CD4-positive, alpha-beta T cell treated with Interleukin-6 for 4 hours (primary cell): ENCODE data around the gene BCL2A1.
"Not testable (repeated sequence)": the region's sequence is repeated elsewhere in the genome, so short reads cannot be mapped to it uniquely, and the experiment has no call there.

Source experiments
- DNase-seq: peaks from one replicate; pipeline ENCODE4 v3.0.0-alpha.2; 2020; ENCODE audit warnings: mixed read lengths

Gene BCL2A1

GRCh38 chr15:79988448-79989117, 17.6 kb upstream of the BCL2A1 start:
- DNase-seq = no peak

- no peak for DNase-seq
Observed at GRCh38 chr15:79987969-79988368, 17.0 kb upstream of the BCL2A1 start.

GRCh38 chr15:79987569-79987955, 16.6 kb upstream of the BCL2A1 start:
- no peak for DNase-seq

GRCh38 chr15:79981831-79982455, 10.9 kb upstream of the BCL2A1 start:
- DNase-seq = no peak

GRCh38 chr15:79978655-79979514, 7.9 kb upstream of the BCL2A1 start:
- DNase-seq = no peak

GRCh38 chr15:79978260-79978654, 7.3 kb upstream of the BCL2A1 start:
- no peak for DNase-seq

- no peak for DNase-seq
Observed at GRCh38 chr15:79977431-79978054, 6.5 kb upstream of the BCL2A1 start.

GRCh38 chr15:79973456-79974195, 2.6 kb upstream of the BCL2A1 start:
- peak; percentile 26 for DNase-seq

- no peak for DNase-seq
Observed at GRCh38 chr15:79972863-79973262, 1.9 kb upstream of the BCL2A1 start.

- no peak for DNase-seq
Observed at GRCh38 chr15:79970181-79970580, 815 bp downstream of the BCL2A1 start.

- no peak for DNase-seq
Observed at GRCh38 chr15:79969146-79969545, 1.9 kb downstream of the BCL2A1 start.

GRCh38 chr15:79967298-79968182, 3.5 kb downstream of the BCL2A1 start:
- peak; percentile 7 for DNase-seq

GRCh38 chr15:79966634-79967297, 4.2 kb downstream of the BCL2A1 start:
- DNase-seq = no peak

- DNase-seq = no peak
Observed at GRCh38 chr15:79965846-79966630, 5.0 kb downstream of the BCL2A1 start.

- no peak for DNase-seq
Observed at GRCh38 chr15:79964232-79964805, 6.7 kb downstream of the BCL2A1 start.

GRCh38 chr15:79962921-79963320, 8.1 kb downstream of the BCL2A1 start:
- not testable (repeated sequence) for DNase-seq

GRCh38 chr15:79962178-79962577, 8.8 kb downstream of the BCL2A1 start:
- no peak for DNase-seq

GRCh38 chr15:79960502-79961212, 10.3 kb downstream of the BCL2A1 start:
- no peak for DNase-seq

GRCh38 chr15:79957741-79958140, 13.3 kb downstream of the BCL2A1 start:
- DNase-seq = no peak
